Transverse colon (tissue), 4 donors: ENCODE measurements around the gene GALR2. TPM values are rescaled to one million over a fixed set of nuclear protein-coding genes. Genes with fewer than 3 reads are reported as not detected.
"Not testable (repeated sequence)": the region's sequence is repeated elsewhere in the genome, so short reads cannot be mapped to it uniquely, and the experiment has no call there.

Experiments used
- DNase-seq: peaks from one replicate; pipeline ENCODE4 v3.0.0-alpha.2; 2019
- H3K27ac ChIP-seq, 4 donors: fragments of 200-600 bp; sonication (generic); 2 replicates each; pipeline ENCODE4 v1.5.1; 2016 to 2018; ENCODE audit warnings: inconsistent platforms in 4 of 4
- H3K27me3 ChIP-seq: fragments of 200-600 bp; sonication (generic); 2 replicates; pipeline ENCODE4 v1.5.1; 2017; ENCODE audit warnings: inconsistent platforms
- H3K36me3 ChIP-seq, 4 donors: fragments of 200-600 bp; sonication (generic); 2 replicates each; pipeline ENCODE4 v1.5.1; 2017 to 2019; ENCODE audit warnings: inconsistent platforms in 4 of 4
- H3K4me1 ChIP-seq, 4 donors: fragments of 200-600 bp; sonication (generic); 2 replicates each; pipeline ENCODE4 v1.5.1; 2017 to 2020; ENCODE audit warnings: inconsistent platforms in 4 of 4
- H3K4me3 ChIP-seq, 4 donors: fragments of 200-600 bp; sonication (generic); 1 replicate in 1 of 4; 2 replicates in 3 of 4; pipeline versions ENCODE4 v1.5.1 to v1.6.1; 2017 to 2019; ENCODE audit warnings: inconsistent platforms in 4 of 4
- H3K9me3 ChIP-seq, 2 donors: fragments of 200-600 bp; sonication (generic); 2 replicates each; pipeline ENCODE4 v1.5.1; 2017 to 2019; ENCODE audit warnings: inconsistent platforms in 2 of 2
- CTCF ChIP-seq, 5 experiments: fragments of 200-600 bp in 3 of 5; fragments of 450-650 bp in 2 of 5; sonication (generic) in 3 of 5; IDR thresholded peaks; 1 replicate in 2 of 5; 2 replicates in 3 of 5; pipeline ENCODE4 v1.5.1; 2016 to 2017; ENCODE audit warnings: antibody characterized with exemption in 5 of 5, inconsistent platforms in 3 of 5, mild to moderate bottlenecking in 2 of 5, moderate library complexity in 1 of 5
- EP300 ChIP-seq: sonication (generic); formaldehyde crosslinking; IDR thresholded peaks from one replicate; pipeline ENCODE4 v1.6.1; 2017; ENCODE audit warnings: antibody characterized with exemption, low read depth
- POLR2A ChIP-seq: fragments of 450-650 bp; IDR thresholded peaks from one replicate; pipeline ENCODE4 v1.6.1; 2016; ENCODE audit warnings: antibody characterized with exemption, mild to moderate bottlenecking, moderate library complexity
- POLR2AphosphoS5 ChIP-seq, 3 donors: sonication (generic); formaldehyde crosslinking; IDR thresholded peaks; one replicate each; pipeline ENCODE4 v1.6.1; 2016; ENCODE audit warnings: antibody characterized with exemption in 3 of 3
- WGBS, 2 donors: methylation state at CpG; one replicate each; pipeline ENCODE4 v1.1.5; 2018; ENCODE audit warnings: low coverage in 1 of 2; 5-methylcytosine and 5-hydroxymethylcytosine counted together
- in situ Hi-C, 4 donors: fragments of 200-750 bp; cut with MboI; loops; one replicate each; pipeline versions ENCODE4 v1.15.0 to v1.15.1; 2017; ENCODE audit warnings: low sequenced_read_pairs in 3 of 4, low pct_ligation_motif_present in 1 of 4, low pct_unique_long_range_greater_than_20kb in 1 of 4
- intact Hi-C: fragments of 100-400 bp; cut with DNase I; formaldehyde crosslinking; loops from one replicate; pipeline ENCODE4 v1.15.1; 2023; ENCODE audit warnings: low total_unique reads
- total RNA-seq, 4 donors: library from RNA; depleted of rRNA; stranded (reverse); fragments of >200 nt; gene quantifications; one replicate each; pipeline ENCODE4 v1.1.0, GENCODE V29; 2016

The GALR2 gene
- total RNA-seq, 4 donors from 2014 or later, result 1.9 to 10.0 (median 3.2) TPM; not detected in 1

GRCh38 chr17:76076146-76076764 lies 1.7 kb downstream of the GALR2 start:
- Histone ChIP-seq H3K4me3 (peak overlapping the region in 2 of 4 donors; percentile 6 to 13), H3K27ac (no peak overlapping the region), H3K36me3 (no peaks in the 10 kb centered on the region), H3K9me3 (no peaks in the 10 kb centered on the region), H3K4me1 (peaks cover 22 to 42% (median 37%) of the 10 kb centered on the region in 4 donors), H3K27me3 (peaks cover 73% of the 10 kb centered on the region)
- intact Hi-C loops, result loop anchor here (10.0 kb wide), 1 partner anchor 61 kb away; no protein-coding TSS in a partner anchor
- in situ Hi-C loops, result no loop called here
- no peak for TF ChIP-seq POLR2AphosphoS5 (IDR thresholded peaks at IDR 0.05)
- no peak for TF ChIP-seq EP300
- no peak for TF ChIP-seq CTCF (IDR thresholded peaks at IDR 0.05)
- TF ChIP-seq POLR2A, result no peak
- WGBS, 2 donors, result 9% methylated on average over 41 of the region's 41 CpGs; no CpG with 5 or more reads in 1 of the 2 donors
- no peak for DNase-seq

GRCh38 chr17:76076765-76077583 lies 2.4 kb downstream of the GALR2 start:
- intact Hi-C loops, result loop anchor here (10.0 kb wide), 1 partner anchor 62 kb away; no protein-coding TSS in a partner anchor
- WGBS, 2 donors, result 0 to 9% methylated on average over 1 to 79 of the region's 82 CpGs
- in situ Hi-C loops, result no loop called here
- Histone ChIP-seq H3K27ac (no peak overlapping the region), H3K27me3 (peaks cover 73% of the 10 kb centered on the region), H3K9me3 (no peaks in the 10 kb centered on the region), H3K36me3 (no peaks in the 10 kb centered on the region), H3K4me1 (peaks cover 18 to 38% (median 33%) of the 10 kb centered on the region in 4 donors), H3K4me3 (peak overlapping the region in 1 of 4 donors; percentile 6)
- no peak for DNase-seq
- no peak for TF ChIP-seq CTCF (IDR thresholded peaks at IDR 0.05)
- no peak for TF ChIP-seq EP300
- no peak for TF ChIP-seq POLR2A
- no peak for TF ChIP-seq POLR2AphosphoS5 (IDR thresholded peaks at IDR 0.05)

- Histone ChIP-seq H3K9me3 (no peaks in the 10 kb centered on the region), H3K36me3 (no peaks in the 10 kb centered on the region), H3K27me3 (peaks cover 73% of the 10 kb centered on the region), H3K4me1 (peaks cover 18 to 38% (median 33%) of the 10 kb centered on the region in 4 donors), H3K27ac (no peak overlapping the region), H3K4me3 (no peak overlapping the region)
- WGBS, 2 donors, result 23 to 24% methylated on average over 6 to 12 of the region's 12 CpGs
- DNase-seq, result no peak
- intact Hi-C loops (loop anchor here (10.0 kb wide), 1 partner anchor 63 kb away; no protein-coding TSS in a partner anchor), in situ Hi-C loops (no loop called here)
- TF ChIP-seq POLR2AphosphoS5 (IDR thresholded peaks at IDR 0.05), result no peak
- TF ChIP-seq POLR2A, result no peak
- no peak for TF ChIP-seq CTCF (IDR thresholded peaks at IDR 0.05)
- no peak for TF ChIP-seq EP300
Measured at GRCh38 chr17:76077584-76078110, 3.1 kb downstream of the GALR2 start.

- H3K4me3 ChIP-seq, H3K9me3 ChIP-seq, DNase-seq, H3K36me3 ChIP-seq, H3K27ac ChIP-seq, in situ Hi-C loops: not testable (repeated sequence)
- intact Hi-C loops, result loop anchor here (10.0 kb wide), 1 partner anchor 64 kb away; no protein-coding TSS in a partner anchor
- 52 to 65% methylated on average over 3 to 5 of the region's 5 CpGs for WGBS, 2 donors
- Histone ChIP-seq H3K4me1 (peaks cover 14 to 33% (median 31%) of the 10 kb centered on the region in 4 donors), H3K27me3 (peaks cover 73% of the 10 kb centered on the region)
Measured at GRCh38 chr17:76078370-76078769, 3.8 kb downstream of the GALR2 start.
